Large intestine (tissue), 3 donors: ENCODE data around the gene ZGLP1. TPM values are rescaled to one million over a fixed set of nuclear protein-coding genes. Genes with fewer than 3 reads are reported as not detected.
"Not testable (repeated sequence)": the region's sequence is repeated elsewhere in the genome, so short reads cannot be mapped to it uniquely, and the experiment has no call there.

Experiments used
- DNase-seq, 2 donors: peaks; one replicate each; pipeline versions ENCODE4 v3.0.0 to v3.0.0-alpha.2; 2013
- H3K27ac ChIP-seq: one replicate; pipeline ENCODE4 v1.5.1; 2013; ENCODE audit warnings: low read length
- H3K27me3 ChIP-seq: 2 replicates; pipeline ENCODE4 v1.6.1; 2013; ENCODE audit warnings: low read length; ENCODE audit not compliant: control insufficient read depth, insufficient read depth
- H3K36me3 ChIP-seq: 2 replicates; pipeline ENCODE4 v1.6.1; 2013; ENCODE audit warnings: low read length; ENCODE audit not compliant: control insufficient read depth, insufficient read depth
- H3K4me1 ChIP-seq: one replicate; pipeline ENCODE4 v1.6.1; 2013; ENCODE audit warnings: low read length; ENCODE audit not compliant: control insufficient read depth, insufficient read depth
- H3K4me3 ChIP-seq: one replicate; pipeline ENCODE4 v1.5.1; 2013; ENCODE audit warnings: low read length
- H3K9me3 ChIP-seq: one replicate; pipeline ENCODE4 v1.6.1; 2013; ENCODE audit warnings: mild to moderate bottlenecking, low read depth, low read length, moderate library complexity; ENCODE audit not compliant: control insufficient read depth
- WGBS: methylation state at CpG from one replicate; pipeline ENCODE4 v1.1.5; 2013; ENCODE audit warnings: low lambda C conversion rate; ENCODE audit not compliant: insufficient coverage; 5-methylcytosine and 5-hydroxymethylcytosine counted together
- polyA plus RNA-seq: library from polyadenylated mRNA; unstranded; fragments of 120-200 nt; gene quantifications from one replicate; pipeline ENCODE4 v1.2.1, GENCODE V29; 2013

ZGLP1 gene
- polyA plus RNA-seq, 1 donor = 7.6 TPM

- Histone ChIP-seq H3K9me3 (no peaks in the 10 kb centered on the region), H3K27me3 (no peaks in the 10 kb centered on the region), H3K4me1 (peaks cover 6% of the 10 kb centered on the region), H3K36me3 (no peaks in the 10 kb centered on the region), H3K27ac (no peak overlapping the region), H3K4me3 (no peak overlapping the region)
- no peak for DNase-seq
- no CpG with 5 or more reads among the region's 6 CpGs for WGBS
These were observed 29.3 kb upstream of the ZGLP1 start for GRCh38 chr19:10338940-10339339.

GRCh38 chr19:10336725-10337124 is 27.1 kb upstream of the ZGLP1 start:
- not testable (repeated sequence) for H3K36me3 ChIP-seq, H3K4me1 ChIP-seq, H3K4me3 ChIP-seq, H3K27me3 ChIP-seq, DNase-seq, H3K9me3 ChIP-seq, H3K27ac ChIP-seq
- WGBS = no CpG with 5 or more reads among the region's 9 CpGs

- H3K4me1 ChIP-seq = peaks cover 12% of the 10 kb centered on the region
- WGBS = no CpG with 5 or more reads among the region's 26 CpGs
- DNase-seq = no peak
- H3K4me3 ChIP-seq = peak overlapping the region; percentile 74
- H3K27ac ChIP-seq = no peak overlapping the region
- H3K9me3 ChIP-seq = no peaks in the 10 kb centered on the region
- H3K27me3 ChIP-seq = no peaks in the 10 kb centered on the region
- H3K36me3 ChIP-seq = peaks cover 6% of the 10 kb centered on the region
These were observed 25.9 kb upstream of the ZGLP1 start for GRCh38 chr19:10335352-10335985.

GRCh38 chr19:10334588-10335351 is 25.2 kb upstream of the ZGLP1 start:
- H3K27ac ChIP-seq = peak overlapping the region; percentile 86
- WGBS = no CpG with 5 or more reads among the region's 59 CpGs
- no peaks in the 10 kb centered on the region for H3K27me3 ChIP-seq
- peaks cover 13% of the 10 kb centered on the region for H3K36me3 ChIP-seq
- no peaks in the 10 kb centered on the region for H3K9me3 ChIP-seq
- peak overlapping the region; percentile 74 for H3K4me3 ChIP-seq
- peaks cover 12% of the 10 kb centered on the region for H3K4me1 ChIP-seq
- DNase-seq = peak; percentile 91 to 94

GRCh38 chr19:10333758-10334587 is 24.4 kb upstream of the ZGLP1 start:
- Histone ChIP-seq H3K9me3 (no peaks in the 10 kb centered on the region), H3K4me1 (peaks cover 12% of the 10 kb centered on the region), H3K27ac (peak overlapping the region; percentile 86), H3K4me3 (peak overlapping the region; percentile 74), H3K36me3 (peaks cover 21% of the 10 kb centered on the region), H3K27me3 (no peaks in the 10 kb centered on the region)
- peak in 1 of 2 donors; percentile 49 for DNase-seq
- no CpG with 5 or more reads among the region's 44 CpGs for WGBS

- 0% methylated on average over 3 of the region's 82 CpGs for WGBS
- Histone ChIP-seq H3K4me1 (peaks cover 12% of the 10 kb centered on the region), H3K27me3 (no peaks in the 10 kb centered on the region), H3K27ac (peak within 1 kb of the TSS; percentile 86), H3K4me3 (peak within 1 kb of the TSS; percentile 74), H3K9me3 (no peaks in the 10 kb centered on the region), H3K36me3 (peaks cover 30% of the 10 kb centered on the region)
- peak; percentile 98 to 99 for DNase-seq
These were observed 23.5 kb upstream of the ZGLP1 start, which contains the start of gene RAVER1 for GRCh38 chr19:10332965-10333757. TSS of gene RAVER1 (minus strand) at chr19:10333529. CDS start at chr19:10333507, 22 bp downstream.

- Histone ChIP-seq H3K4me3 (peak overlapping the region; percentile 74), H3K27me3 (no peaks in the 10 kb centered on the region), H3K4me1 (peaks cover 12% of the 10 kb centered on the region), H3K36me3 (peaks cover 38% of the 10 kb centered on the region), H3K27ac (peak overlapping the region; percentile 86), H3K9me3 (no peaks in the 10 kb centered on the region)
- no CpG with 5 or more reads among the region's 18 CpGs for WGBS
- DNase-seq = peak; percentile 83 to 92
These were observed 22.7 kb upstream of the ZGLP1 start for GRCh38 chr19:10332158-10332964.

- no peaks in the 10 kb centered on the region for H3K27me3 ChIP-seq
- no peak for DNase-seq
- H3K4me1 ChIP-seq = peaks cover 8% of the 10 kb centered on the region
- no peak overlapping the region for H3K4me3 ChIP-seq
- WGBS = no CpG with 5 or more reads among the region's 13 CpGs
- no peaks in the 10 kb centered on the region for H3K9me3 ChIP-seq
- peaks cover 60% of the 10 kb centered on the region for H3K36me3 ChIP-seq
- no peak overlapping the region for H3K27ac ChIP-seq
These were observed 19.9 kb upstream of the ZGLP1 start for GRCh38 chr19:10329555-10329954.
